ENCODE measurements around the gene CEND1. TPM values are rescaled to one million over a fixed set of nuclear protein-coding genes. Genes with fewer than 3 reads are reported as not detected.

The CEND1 gene
- 19.8 and 50.0 TPM in 2 replicates for total RNA-seq (2014; rRNA removed; shearing (Covaris generic); ENCODE audit: low replicate concordance)

GRCh38 chr11:789943-790342 is at the start of gene CEND1:
Gene CEND1, minus strand, starts transcription at chr11:790090. Its CDS starts 1,514 bp downstream, at chr11:788576.
- peak; percentile 93 for DNase-seq

GRCh38 chr11:839280-839623 is 49.4 kb upstream of the CEND1 start:
- H3K9me3 ChIP-seq (ENCODE audit: low read length), result no peaks in the 10 kb centered on the region
- no peak overlapping the region for H3K4me2 ChIP-seq (ENCODE audit: low read depth, low read length, poor library complexity, severe bottlenecking)
- 0 out of 2 replicates have a peak, but pooled peaks cover 3% of the 10 kb centered on the region for H3K36me3 ChIP-seq (ENCODE audit: insufficient read depth, low read length)
- no peak overlapping the region for H3K9ac ChIP-seq (ENCODE audit: low read length)
- no peak overlapping the region for H2AFZ ChIP-seq (ENCODE audit: low read length)
- no peaks in the 10 kb centered on the region for H3K27me3 ChIP-seq (ENCODE audit: low read length)
- H4K20me1 ChIP-seq (ENCODE audit: insufficient read depth, low read depth, low read length), result peaks cover 26% of the 10 kb centered on the region; the same call in 1 of the 2 replicates
- H3K27ac ChIP-seq (ENCODE audit: low read length), result no peak overlapping the region
- no peak overlapping the region for H3K4me3 ChIP-seq (ENCODE audit: low read length)
- H3K9me2 ChIP-seq (replicated peaks; ENCODE audit: insufficient read depth, low read length), result no peaks in the 10 kb centered on the region
- peaks cover 24% of the 10 kb centered on the region for H3K79me2 ChIP-seq (ENCODE audit: low read length)
- DNase-seq, result no peak
- H3K4me1 ChIP-seq (ENCODE audit: low read length), result peaks cover 23% of the 10 kb centered on the region

More at GRCh38 chr11:789943-790342, at the start of gene CEND1:
- Histone ChIP-seq H3K27me3 (ENCODE audit: low read length) (no peaks in the 10 kb centered on the region), H3K4me2 (ENCODE audit: low read depth, low read length, poor library complexity, severe bottlenecking) (peak within 1 kb of the TSS; percentile 86), H3K27ac (ENCODE audit: low read length) (peak within 1 kb of the TSS; percentile 81), H3K4me3 (ENCODE audit: low read length) (peak within 1 kb of the TSS; percentile 83), H4K20me1 (ENCODE audit: insufficient read depth, low read depth, low read length) (peaks cover 12% of the 10 kb centered on the region; the same call in 1 of the 2 replicates), H3K79me2 (ENCODE audit: low read length) (peaks cover 26% of the 10 kb centered on the region), H3K4me1 (ENCODE audit: low read length) (peaks cover 57% of the 10 kb centered on the region), H3K9ac (ENCODE audit: low read length) (peak within 1 kb of the TSS; percentile 90), H3K36me3 (ENCODE audit: insufficient read depth, low read length) (0 out of 2 replicates have a peak, but pooled peaks cover 3% of the 10 kb centered on the region), H2AFZ (ENCODE audit: low read length) (no peak within 1 kb of the TSS), H3K9me3 (ENCODE audit: low read length) (no peaks in the 10 kb centered on the region), H3K9me2 (replicated peaks; ENCODE audit: insufficient read depth, low read length) (no peaks in the 10 kb centered on the region)

GRCh38 chr11:838441-839279 is 48.8 kb upstream of the CEND1 start:
- no peak overlapping the region for H3K27ac ChIP-seq (ENCODE audit: low read length)
- H3K4me2 ChIP-seq (ENCODE audit: low read depth, low read length, poor library complexity, severe bottlenecking), result no peak overlapping the region
- no peak for DNase-seq
- no peak overlapping the region for H2AFZ ChIP-seq (ENCODE audit: low read length)
- H3K9ac ChIP-seq (ENCODE audit: low read length), result no peak overlapping the region
- 0 out of 2 replicates have a peak, but pooled peaks cover 3% of the 10 kb centered on the region for H3K36me3 ChIP-seq (ENCODE audit: insufficient read depth, low read length)
- H3K4me3 ChIP-seq (ENCODE audit: low read length), result no peak overlapping the region
- no peaks in the 10 kb centered on the region for H3K27me3 ChIP-seq (ENCODE audit: low read length)
- peaks cover 19% of the 10 kb centered on the region for H3K4me1 ChIP-seq (ENCODE audit: low read length)
- peaks cover 28% of the 10 kb centered on the region; the same call in 1 of the 2 replicates for H4K20me1 ChIP-seq (ENCODE audit: insufficient read depth, low read depth, low read length)
- H3K79me2 ChIP-seq (ENCODE audit: low read length), result peaks cover 24% of the 10 kb centered on the region
- H3K9me2 ChIP-seq (replicated peaks; ENCODE audit: insufficient read depth, low read length), result no peaks in the 10 kb centered on the region
- H3K9me3 ChIP-seq (ENCODE audit: low read length), result no peaks in the 10 kb centered on the region

GRCh38 chr11:837990-838307 is 48.1 kb upstream of the CEND1 start:
- no peak overlapping the region for H3K4me3 ChIP-seq (ENCODE audit: low read length)
- no peak overlapping the region for H3K4me2 ChIP-seq (ENCODE audit: low read depth, low read length, poor library complexity, severe bottlenecking)
- no peak overlapping the region for H2AFZ ChIP-seq (ENCODE audit: low read length)
- no peak for DNase-seq
- no peaks in the 10 kb centered on the region for H3K9me2 ChIP-seq (replicated peaks; ENCODE audit: insufficient read depth, low read length)
- no peaks in the 10 kb centered on the region for H3K27me3 ChIP-seq (ENCODE audit: low read length)
- H3K4me1 ChIP-seq (ENCODE audit: low read length), result peaks cover 19% of the 10 kb centered on the region
- peaks cover 31% of the 10 kb centered on the region; the same call in 1 of the 2 replicates for H4K20me1 ChIP-seq (ENCODE audit: insufficient read depth, low read depth, low read length)
- H3K79me2 ChIP-seq (ENCODE audit: low read length), result peaks cover 24% of the 10 kb centered on the region
- no peaks in the 10 kb centered on the region for H3K9me3 ChIP-seq (ENCODE audit: low read length)
- 0 out of 2 replicates have a peak, but pooled peaks cover 3% of the 10 kb centered on the region for H3K36me3 ChIP-seq (ENCODE audit: insufficient read depth, low read length)
- no peak overlapping the region for H3K27ac ChIP-seq (ENCODE audit: low read length)
- H3K9ac ChIP-seq (ENCODE audit: low read length), result no peak overlapping the region

- Histone ChIP-seq H3K27me3 (ENCODE audit: low read length) (no peaks in the 10 kb centered on the region), H2AFZ (ENCODE audit: low read length) (no peak overlapping the region), H3K4me2 (ENCODE audit: low read depth, low read length, poor library complexity, severe bottlenecking) (no peak overlapping the region), H3K79me2 (ENCODE audit: low read length) (peaks cover 24% of the 10 kb centered on the region), H3K9ac (ENCODE audit: low read length) (no peak overlapping the region), H4K20me1 (ENCODE audit: insufficient read depth, low read depth, low read length) (peaks cover 31% of the 10 kb centered on the region; the same call in 1 of the 2 replicates), H3K9me3 (ENCODE audit: low read length) (no peaks in the 10 kb centered on the region), H3K27ac (ENCODE audit: low read length) (no peak overlapping the region), H3K4me1 (ENCODE audit: low read length) (peaks cover 21% of the 10 kb centered on the region), H3K9me2 (replicated peaks; ENCODE audit: insufficient read depth, low read length) (no peaks in the 10 kb centered on the region), H3K4me3 (ENCODE audit: low read length) (no peak overlapping the region), H3K36me3 (ENCODE audit: insufficient read depth, low read length) (0 out of 2 replicates have a peak, but pooled peaks cover 3% of the 10 kb centered on the region)
- DNase-seq, result no peak
These were observed 47.5 kb upstream of the CEND1 start for GRCh38 chr11:837189-837989.

- no peak overlapping the region for H3K9ac ChIP-seq (ENCODE audit: low read length)
- H3K9me2 ChIP-seq (replicated peaks; ENCODE audit: insufficient read depth, low read length), result no peaks in the 10 kb centered on the region
- H3K27me3 ChIP-seq (ENCODE audit: low read length), result no peaks in the 10 kb centered on the region
- no peak overlapping the region for H3K27ac ChIP-seq (ENCODE audit: low read length)
- 0 out of 2 replicates have a peak, but pooled peaks cover 3% of the 10 kb centered on the region for H3K36me3 ChIP-seq (ENCODE audit: insufficient read depth, low read length)
- no peak overlapping the region for H3K4me2 ChIP-seq (ENCODE audit: low read depth, low read length, poor library complexity, severe bottlenecking)
- peaks cover 24% of the 10 kb centered on the region for H3K4me1 ChIP-seq (ENCODE audit: low read length)
- H4K20me1 ChIP-seq (ENCODE audit: insufficient read depth, low read depth, low read length), result peaks cover 27% of the 10 kb centered on the region; the same call in 1 of the 2 replicates
- H3K9me3 ChIP-seq (ENCODE audit: low read length), result no peaks in the 10 kb centered on the region
- H2AFZ ChIP-seq (ENCODE audit: low read length), result no peak overlapping the region
- no peak for DNase-seq
- no peak overlapping the region for H3K4me3 ChIP-seq (ENCODE audit: low read length)
- peaks cover 18% of the 10 kb centered on the region for H3K79me2 ChIP-seq (ENCODE audit: low read length)
These were observed 46.8 kb upstream of the CEND1 start for GRCh38 chr11:836700-837099.

- H3K36me3 ChIP-seq (ENCODE audit: insufficient read depth, low read length), result 0 out of 2 replicates have a peak, but pooled peaks cover 3% of the 10 kb centered on the region
- H3K27ac ChIP-seq (ENCODE audit: low read length), result no peak overlapping the region
- peaks cover 14% of the 10 kb centered on the region for H3K79me2 ChIP-seq (ENCODE audit: low read length)
- H3K9ac ChIP-seq (ENCODE audit: low read length), result no peak overlapping the region
- no peak overlapping the region for H3K4me3 ChIP-seq (ENCODE audit: low read length)
- no peaks in the 10 kb centered on the region for H3K9me3 ChIP-seq (ENCODE audit: low read length)
- DNase-seq, result no peak
- H2AFZ ChIP-seq (ENCODE audit: low read length), result no peak overlapping the region
- peaks cover 21% of the 10 kb centered on the region for H3K4me1 ChIP-seq (ENCODE audit: low read length)
- H4K20me1 ChIP-seq (ENCODE audit: insufficient read depth, low read depth, low read length), result peaks cover 29% of the 10 kb centered on the region; the same call in 1 of the 2 replicates
- H3K27me3 ChIP-seq (ENCODE audit: low read length), result no peaks in the 10 kb centered on the region
- no peaks in the 10 kb centered on the region for H3K9me2 ChIP-seq (replicated peaks; ENCODE audit: insufficient read depth, low read length)
- no peak overlapping the region for H3K4me2 ChIP-seq (ENCODE audit: low read depth, low read length, poor library complexity, severe bottlenecking)
These were observed 46.4 kb upstream of the CEND1 start for GRCh38 chr11:836274-836673.
